ENCODE results near the gene GOLGA7B.

DNA sequence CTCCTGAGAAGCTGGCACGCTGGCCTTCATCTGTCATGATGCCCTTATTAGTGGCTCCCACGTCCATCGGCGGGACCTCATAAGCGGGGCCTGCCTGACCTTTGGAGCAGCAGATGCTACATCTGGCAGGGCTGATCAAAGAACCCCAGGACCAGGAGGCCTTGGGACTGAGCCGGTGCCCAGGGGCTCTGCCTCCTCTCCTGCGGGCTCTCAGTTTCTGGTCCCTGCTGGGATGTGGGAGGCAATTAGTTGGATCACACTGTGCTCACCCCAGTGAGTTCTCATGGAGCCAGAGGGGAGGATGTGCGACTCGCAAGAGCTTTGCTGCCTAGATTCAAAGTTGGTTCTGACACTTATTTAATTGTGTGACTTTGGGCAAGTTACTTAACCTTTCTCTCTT, 49.2 kb upstream of the GOLGA7B start:
- TF ChIP-seq, protein P1, sequence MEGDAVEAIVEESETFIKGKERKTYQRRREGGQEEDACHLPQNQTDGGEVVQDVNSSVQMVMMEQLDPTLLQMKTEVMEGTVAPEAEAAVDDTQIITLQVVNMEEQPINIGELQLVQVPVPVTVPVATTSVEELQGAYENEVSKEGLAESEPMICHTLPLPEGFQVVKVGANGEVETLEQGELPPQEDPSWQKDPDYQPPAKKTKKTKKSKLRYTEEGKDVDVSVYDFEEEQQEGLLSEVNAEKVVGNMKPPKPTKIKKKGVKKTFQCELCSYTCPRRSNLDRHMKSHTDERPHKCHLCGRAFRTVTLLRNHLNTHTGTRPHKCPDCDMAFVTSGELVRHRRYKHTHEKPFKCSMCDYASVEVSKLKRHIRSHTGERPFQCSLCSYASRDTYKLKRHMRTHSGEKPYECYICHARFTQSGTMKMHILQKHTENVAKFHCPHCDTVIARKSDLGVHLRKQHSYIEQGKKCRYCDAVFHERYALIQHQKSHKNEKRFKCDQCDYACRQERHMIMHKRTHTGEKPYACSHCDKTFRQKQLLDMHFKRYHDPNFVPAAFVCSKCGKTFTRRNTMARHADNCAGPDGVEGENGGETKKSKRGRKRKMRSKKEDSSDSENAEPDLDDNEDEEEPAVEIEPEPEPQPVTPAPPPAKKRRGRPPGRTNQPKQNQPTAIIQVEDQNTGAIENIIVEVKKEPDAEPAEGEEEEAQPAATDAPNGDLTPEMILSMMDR (IDR thresholded peaks at IDR 0.05), result no peak
- TF ChIP-seq POLR2AphosphoS5 (IDR thresholded peaks at IDR 0.05; ENCODE audit: low read depth, low read length), result no peak
- TF ChIP-seq, protein P2, sequence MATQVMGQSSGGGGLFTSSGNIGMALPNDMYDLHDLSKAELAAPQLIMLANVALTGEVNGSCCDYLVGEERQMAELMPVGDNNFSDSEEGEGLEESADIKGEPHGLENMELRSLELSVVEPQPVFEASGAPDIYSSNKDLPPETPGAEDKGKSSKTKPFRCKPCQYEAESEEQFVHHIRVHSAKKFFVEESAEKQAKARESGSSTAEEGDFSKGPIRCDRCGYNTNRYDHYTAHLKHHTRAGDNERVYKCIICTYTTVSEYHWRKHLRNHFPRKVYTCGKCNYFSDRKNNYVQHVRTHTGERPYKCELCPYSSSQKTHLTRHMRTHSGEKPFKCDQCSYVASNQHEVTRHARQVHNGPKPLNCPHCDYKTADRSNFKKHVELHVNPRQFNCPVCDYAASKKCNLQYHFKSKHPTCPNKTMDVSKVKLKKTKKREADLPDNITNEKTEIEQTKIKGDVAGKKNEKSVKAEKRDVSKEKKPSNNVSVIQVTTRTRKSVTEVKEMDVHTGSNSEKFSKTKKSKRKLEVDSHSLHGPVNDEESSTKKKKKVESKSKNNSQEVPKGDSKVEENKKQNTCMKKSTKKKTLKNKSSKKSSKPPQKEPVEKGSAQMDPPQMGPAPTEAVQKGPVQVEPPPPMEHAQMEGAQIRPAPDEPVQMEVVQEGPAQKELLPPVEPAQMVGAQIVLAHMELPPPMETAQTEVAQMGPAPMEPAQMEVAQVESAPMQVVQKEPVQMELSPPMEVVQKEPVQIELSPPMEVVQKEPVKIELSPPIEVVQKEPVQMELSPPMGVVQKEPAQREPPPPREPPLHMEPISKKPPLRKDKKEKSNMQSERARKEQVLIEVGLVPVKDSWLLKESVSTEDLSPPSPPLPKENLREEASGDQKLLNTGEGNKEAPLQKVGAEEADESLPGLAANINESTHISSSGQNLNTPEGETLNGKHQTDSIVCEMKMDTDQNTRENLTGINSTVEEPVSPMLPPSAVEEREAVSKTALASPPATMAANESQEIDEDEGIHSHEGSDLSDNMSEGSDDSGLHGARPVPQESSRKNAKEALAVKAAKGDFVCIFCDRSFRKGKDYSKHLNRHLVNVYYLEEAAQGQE (IDR thresholded peaks at IDR 0.05; ENCODE audit: insufficient read depth in 1 of 2, low read depth in 2 of 2, low read length in 1 of 2), result no peak
- TF ChIP-seq SIN3A (IDR thresholded peaks at IDR 0.05; ENCODE audit: borderline replicate concordance, insufficient read depth, low read depth, low read length), result no peak
